ENCODE results near the gene LONP2.
"Not testable (repeated sequence)": the region's sequence is repeated elsewhere in the genome, so short reads cannot be mapped to it uniquely, and the experiment has no call there.

Gene LONP2

GRCh38 chr16:48366165-48367093, 122.3 kb downstream of the LONP2 start:
- Histone ChIP-seq H3K4me1 (ENCODE audit: low read length) (peaks cover 21% of the 10 kb centered on the region; the same call in 1 of the 2 replicates), H3K4me3 (ENCODE audit: low read length) (peak overlapping the region; percentile 78), H3K27ac (ENCODE audit: low read length) (no peak overlapping the region), H2AFZ (ENCODE audit: low read depth, low read length) (no peak overlapping the region), H3K4me2 (ENCODE audit: low read length) (peak overlapping the region; percentile 79), H3K9ac (ENCODE audit: low read length) (peak overlapping the region; percentile 54), H3K79me2 (ENCODE audit: low read length) (peaks cover 98% of the 10 kb centered on the region), H4K20me1 (ENCODE audit: insufficient read depth, low read length) (peaks cover 84% of the 10 kb centered on the region), H3K27me3 (ENCODE audit: low read depth, low read length) (no peaks in the 10 kb centered on the region), H3K36me3 (replicated peaks; ENCODE audit: low read depth, low read length) (peaks cover 6% of the 10 kb centered on the region), H3K9me3 (ENCODE audit: insufficient read depth, low read length) (no peaks in the 10 kb centered on the region)
- no peak for TF ChIP-seq EZH2phosphoT487 (IDR thresholded peaks at IDR 0.05; ENCODE audit: low read depth)
- no peak for TF ChIP-seq CTCF (IDR thresholded peaks at IDR 0.05; ENCODE audit: low read depth, low read length)

- Histone ChIP-seq H3K79me2 (ENCODE audit: low read length) (peaks cover 98% of the 10 kb centered on the region), H3K4me3 (ENCODE audit: low read length) (no peak overlapping the region), H3K27ac (ENCODE audit: low read length) (no peak overlapping the region), H2AFZ (ENCODE audit: low read depth, low read length) (no peak overlapping the region), H3K27me3 (ENCODE audit: low read depth, low read length) (no peaks in the 10 kb centered on the region), H3K9ac (ENCODE audit: low read length) (no peak overlapping the region), H3K4me1 (ENCODE audit: low read length) (peaks cover 21% of the 10 kb centered on the region; the same call in 1 of the 2 replicates), H3K4me2 (ENCODE audit: low read length) (peak overlapping the region; percentile 79; the same call in 1 of the 2 replicates), H4K20me1 (ENCODE audit: insufficient read depth, low read length) (peaks cover 86% of the 10 kb centered on the region), H3K9me3 (ENCODE audit: insufficient read depth, low read length) (no peaks in the 10 kb centered on the region), H3K36me3 (replicated peaks; ENCODE audit: low read depth, low read length) (no peaks in the 10 kb centered on the region)
- TF ChIP-seq CTCF (IDR thresholded peaks at IDR 0.05; ENCODE audit: low read depth, low read length) (no peak), EZH2phosphoT487 (IDR thresholded peaks at IDR 0.05; ENCODE audit: low read depth) (no peak)
These were observed 123.4 kb downstream of the LONP2 start for GRCh38 chr16:48367441-48368049.

- no peak overlapping the region for H2AFZ ChIP-seq (ENCODE audit: low read depth, low read length)
- H3K36me3 ChIP-seq (replicated peaks; ENCODE audit: low read depth, low read length): no peaks in the 10 kb centered on the region
- H3K9ac ChIP-seq (ENCODE audit: low read length): no peak overlapping the region
- no peak overlapping the region for H3K4me2 ChIP-seq (ENCODE audit: low read length)
- no peaks in the 10 kb centered on the region for H3K9me3 ChIP-seq (ENCODE audit: insufficient read depth, low read length)
- no peak overlapping the region for H3K27ac ChIP-seq (ENCODE audit: low read length)
- peaks cover 21% of the 10 kb centered on the region; the same call in 1 of the 2 replicates for H3K4me1 ChIP-seq (ENCODE audit: low read length)
- H4K20me1 ChIP-seq (ENCODE audit: insufficient read depth, low read length): peaks cover 90% of the 10 kb centered on the region
- H3K27me3 ChIP-seq (ENCODE audit: low read depth, low read length): no peaks in the 10 kb centered on the region
- no peak for TF ChIP-seq CTCF (IDR thresholded peaks at IDR 0.05; ENCODE audit: low read depth, low read length)
- no peak for TF ChIP-seq EZH2phosphoT487 (IDR thresholded peaks at IDR 0.05; ENCODE audit: low read depth)
- peaks cover 100% of the 10 kb centered on the region for H3K79me2 ChIP-seq (ENCODE audit: low read length)
- H3K4me3 ChIP-seq (ENCODE audit: low read length): no peak overlapping the region
These were observed 125.7 kb downstream of the LONP2 start for GRCh38 chr16:48369765-48370164.

- H3K27me3 ChIP-seq (ENCODE audit: low read depth, low read length): no peaks in the 10 kb centered on the region
- peaks cover 100% of the 10 kb centered on the region for H3K79me2 ChIP-seq (ENCODE audit: low read length)
- H3K9ac ChIP-seq (ENCODE audit: low read length): no peak overlapping the region
- H2AFZ ChIP-seq (ENCODE audit: low read depth, low read length): no peak overlapping the region
- peaks cover 90% of the 10 kb centered on the region for H4K20me1 ChIP-seq (ENCODE audit: insufficient read depth, low read length)
- no peak overlapping the region for H3K4me3 ChIP-seq (ENCODE audit: low read length)
- H3K4me2 ChIP-seq (ENCODE audit: low read length): no peak overlapping the region
- no peaks in the 10 kb centered on the region for H3K9me3 ChIP-seq (ENCODE audit: insufficient read depth, low read length)
- H3K4me1 ChIP-seq (ENCODE audit: low read length): peaks cover 21% of the 10 kb centered on the region; the same call in 1 of the 2 replicates
- H3K27ac ChIP-seq (ENCODE audit: low read length): no peak overlapping the region
- TF ChIP-seq EZH2phosphoT487 (IDR thresholded peaks at IDR 0.05; ENCODE audit: low read depth) (no peak), CTCF (IDR thresholded peaks at IDR 0.05; ENCODE audit: low read depth, low read length) (no peak)
- H3K36me3 ChIP-seq (replicated peaks; ENCODE audit: low read depth, low read length): no peaks in the 10 kb centered on the region
These were observed 126.1 kb downstream of the LONP2 start for GRCh38 chr16:48370229-48370628.

GRCh38 chr16:48370668-48371392, 126.7 kb downstream of the LONP2 start:
- not testable (repeated sequence) for H3K9ac ChIP-seq (ENCODE audit: low read length); H3K4me3 ChIP-seq (ENCODE audit: low read length); H3K27ac ChIP-seq (ENCODE audit: low read length); H2AFZ ChIP-seq (ENCODE audit: low read depth, low read length); H3K9me3 ChIP-seq (ENCODE audit: insufficient read depth, low read length); H3K4me2 ChIP-seq (ENCODE audit: low read length); H3K36me3 ChIP-seq (replicated peaks; ENCODE audit: low read depth, low read length); H3K27me3 ChIP-seq (ENCODE audit: low read depth, low read length)
- Histone ChIP-seq H3K79me2 (ENCODE audit: low read length) (peaks cover 100% of the 10 kb centered on the region), H3K4me1 (ENCODE audit: low read length) (peaks cover 16% of the 10 kb centered on the region; the same call in 1 of the 2 replicates), H4K20me1 (ENCODE audit: insufficient read depth, low read length) (peaks cover 90% of the 10 kb centered on the region)

Data from OCI-LY3 (cell line).